GM18526 (cell line): ENCODE results near the gene IGIP.

Experiments
- POLR2A ChIP-seq: IDR thresholded peaks from 3 replicates; pipeline ENCODE4 v1.6.1; 2011; ENCODE audit not compliant: insufficient read length; ENCODE audit errors: extremely low read depth

Gene IGIP

GRCh38 chr5:140147460-140147859 is 21.7 kb downstream of the IGIP start:
- TF ChIP-seq POLR2A = no peak

DNA sequence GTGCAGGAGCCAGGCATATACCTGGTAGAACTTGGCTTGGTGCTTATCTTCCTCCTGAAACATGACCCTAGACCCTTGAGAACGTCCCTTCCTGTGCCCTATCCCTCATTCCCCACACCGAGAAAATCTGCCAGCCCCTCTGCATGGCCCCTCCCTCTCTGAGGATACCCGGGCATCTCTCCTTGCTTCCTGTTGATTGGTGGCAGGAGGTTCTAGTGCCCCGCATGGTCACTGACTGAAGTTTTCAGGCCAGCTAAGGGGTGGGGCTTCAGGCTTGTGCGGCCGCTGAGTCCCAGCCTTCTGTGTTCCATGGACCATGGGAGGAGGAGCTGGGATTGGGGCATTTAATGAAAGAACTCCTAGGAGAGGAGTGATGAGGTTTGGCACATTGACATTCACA is 22.8 kb downstream of the IGIP start:
- TF ChIP-seq POLR2A = no peak

GRCh38 chr5:140150201-140150600 is 24.5 kb downstream of the IGIP start:
- TF ChIP-seq POLR2A = no peak

- no peak for TF ChIP-seq POLR2A
These were observed 25.6 kb downstream of the IGIP start for GRCh38 chr5:140151144-140152021.

DNA sequence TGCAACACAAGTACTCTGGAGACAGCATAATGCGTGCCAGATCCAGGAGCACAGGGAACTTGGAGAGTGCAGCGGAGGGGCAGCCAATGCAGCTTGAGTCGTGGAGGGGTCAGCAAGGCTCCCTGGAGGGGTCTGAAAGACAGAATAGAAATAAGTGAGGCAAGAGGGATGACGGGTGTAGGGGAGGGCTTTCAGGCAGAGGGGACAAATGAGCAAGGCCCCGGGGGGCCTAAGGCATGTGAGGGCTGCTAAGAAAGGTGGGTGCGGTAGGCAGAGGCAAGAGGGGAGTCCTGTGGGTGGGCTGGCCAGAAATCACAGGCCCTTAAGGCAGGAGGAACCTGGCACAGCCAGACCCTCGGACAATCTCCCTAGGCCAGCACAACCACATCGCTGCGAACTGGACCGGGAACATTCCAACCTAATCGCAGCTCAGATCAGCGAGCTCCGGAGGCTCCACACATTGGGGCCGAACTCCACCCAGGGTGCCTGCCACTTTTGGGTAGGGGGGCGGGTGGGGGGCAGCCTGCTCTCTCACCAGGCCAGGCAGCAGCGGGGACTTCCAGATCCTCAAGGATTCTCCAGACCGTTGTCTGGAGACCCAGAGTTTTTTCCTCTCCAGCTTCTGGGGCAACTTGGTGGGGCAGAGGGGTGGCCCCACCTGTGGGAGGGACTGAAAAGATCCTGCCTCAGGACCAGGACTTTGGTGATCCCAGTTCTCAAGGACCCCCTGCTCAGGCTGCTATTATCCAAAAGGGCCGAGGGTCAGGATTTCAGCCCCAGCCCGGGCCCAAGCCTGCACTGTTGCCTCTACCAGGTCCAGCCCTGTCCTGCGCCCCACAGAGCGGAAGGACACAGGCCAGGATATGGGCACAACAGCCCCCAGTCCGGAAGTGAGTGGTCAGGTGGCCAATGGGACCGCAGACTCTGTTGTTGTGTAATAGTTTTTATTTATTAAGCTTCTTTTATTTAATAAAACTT is 26.6 kb downstream of the IGIP start:
- TF ChIP-seq POLR2A = no peak

DNA sequence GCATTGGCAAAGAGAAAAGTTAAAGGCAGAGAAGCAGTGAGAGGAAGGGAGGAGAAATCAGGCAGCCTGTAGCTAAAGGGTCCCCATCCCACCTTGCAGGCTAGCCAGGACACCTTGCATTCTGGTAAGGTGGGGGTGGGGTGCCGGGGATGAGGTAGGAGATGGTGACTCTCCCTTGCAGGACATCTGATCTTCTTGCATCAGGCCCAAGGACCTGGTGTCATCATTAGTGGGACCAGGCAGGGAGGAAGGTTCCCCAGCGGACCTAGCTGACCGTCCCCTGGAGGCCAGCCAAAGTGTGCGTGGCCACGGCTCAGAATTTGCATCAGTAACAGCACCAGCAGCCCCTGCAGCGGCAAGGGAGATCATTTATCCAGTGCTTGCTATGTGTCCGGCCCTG is 27.5 kb downstream of the IGIP start:
- no peak for TF ChIP-seq POLR2A

DNA sequence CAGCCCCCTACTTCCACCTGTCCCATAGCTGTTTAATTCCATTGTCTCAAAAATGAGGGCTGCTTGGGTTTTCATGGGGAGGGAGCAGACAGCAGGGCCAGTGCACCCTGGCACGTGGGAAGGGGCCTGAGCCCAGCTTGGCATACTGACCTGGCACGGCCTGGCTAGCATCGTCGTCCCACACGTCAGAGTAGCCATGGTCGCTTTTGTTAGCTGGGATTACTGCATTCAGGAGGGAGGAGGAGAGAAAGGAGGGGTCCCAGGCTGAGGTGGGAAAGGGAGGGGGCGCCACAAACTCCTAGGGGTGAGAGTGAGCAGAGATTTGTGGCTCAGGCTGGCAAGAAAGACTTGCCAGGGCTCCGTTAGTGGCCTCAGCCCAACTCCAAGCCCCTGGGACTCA is 28.2 kb downstream of the IGIP start:
- no peak for TF ChIP-seq POLR2A

GRCh38 chr5:140157032-140157781 is 31.5 kb downstream of the IGIP start:
- peak; percentile 17 for TF ChIP-seq POLR2A

GRCh38 chr5:140159014-140159927 is 33.5 kb downstream of the IGIP start:
- TF ChIP-seq POLR2A = no peak

- no peak for TF ChIP-seq POLR2A
These were observed 36.5 kb downstream of the IGIP start for GRCh38 chr5:140162275-140162674.

- TF ChIP-seq POLR2A = no peak
These were observed 37.0 kb downstream of the IGIP start for GRCh38 chr5:140162781-140163180.

DNA sequence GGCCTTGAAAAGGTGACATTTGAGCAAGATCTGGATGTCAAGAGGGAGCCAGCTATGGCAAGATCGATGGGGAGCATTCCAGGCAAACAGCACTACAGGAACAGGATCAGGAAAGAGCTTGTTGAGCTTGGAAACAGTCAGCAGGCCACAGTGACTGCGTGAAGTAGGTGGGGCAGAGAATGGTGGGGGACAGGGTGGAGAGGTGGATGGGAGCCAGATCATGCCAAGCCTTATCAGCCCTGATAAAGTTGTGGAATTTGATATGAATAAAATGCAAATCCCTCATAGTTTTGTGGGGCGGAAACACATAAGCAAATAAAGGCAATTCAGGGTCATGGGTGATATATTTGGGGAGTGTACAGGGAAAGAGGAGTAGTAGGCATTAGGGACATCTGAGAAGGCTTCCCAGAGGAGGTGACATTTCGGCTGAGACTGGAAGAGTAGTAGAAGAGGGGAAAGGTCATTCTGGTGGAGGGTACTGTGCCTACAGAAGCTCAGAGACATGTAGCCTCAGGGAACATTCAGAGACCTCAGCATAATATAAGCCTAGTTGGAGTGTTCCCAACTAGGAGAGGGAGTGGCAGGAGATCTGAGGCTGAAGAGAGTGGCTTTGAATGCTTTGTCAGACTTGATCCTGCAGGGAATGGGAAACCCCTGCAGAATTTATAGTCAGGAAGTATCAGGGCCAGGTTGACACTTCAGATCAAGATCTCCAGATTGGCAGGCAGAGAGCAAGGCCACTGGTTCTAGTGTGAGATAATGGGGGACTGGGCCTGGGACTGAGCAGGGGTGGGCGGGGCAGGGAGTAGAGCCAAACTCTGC is 39.6 kb downstream of the IGIP start:
- no peak for TF ChIP-seq POLR2A

DNA sequence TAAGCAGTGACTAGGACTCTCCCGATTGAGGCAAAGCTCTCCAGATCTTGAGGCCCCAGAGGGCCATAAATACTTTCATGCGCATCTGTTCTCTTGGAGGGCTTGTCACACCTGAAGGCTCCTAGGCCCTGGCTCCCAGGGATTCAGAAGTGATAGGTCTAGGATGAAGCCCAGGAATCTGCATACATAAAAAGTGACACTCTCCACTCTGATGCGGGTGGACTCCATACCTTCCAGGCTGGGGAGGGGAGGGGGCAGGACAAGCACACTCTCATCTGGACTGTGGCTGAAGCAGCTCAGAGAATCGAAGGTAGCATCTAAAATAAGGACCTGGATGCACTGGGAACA is 40.2 kb downstream of the IGIP start:
- no peak for TF ChIP-seq POLR2A
